ENCODE data around the gene AGPAT1.
"Not testable (repeated sequence)": the region's sequence is repeated elsewhere in the genome, so short reads cannot be mapped to it uniquely, and the experiment has no call there.

The AGPAT1 gene

DNA sequence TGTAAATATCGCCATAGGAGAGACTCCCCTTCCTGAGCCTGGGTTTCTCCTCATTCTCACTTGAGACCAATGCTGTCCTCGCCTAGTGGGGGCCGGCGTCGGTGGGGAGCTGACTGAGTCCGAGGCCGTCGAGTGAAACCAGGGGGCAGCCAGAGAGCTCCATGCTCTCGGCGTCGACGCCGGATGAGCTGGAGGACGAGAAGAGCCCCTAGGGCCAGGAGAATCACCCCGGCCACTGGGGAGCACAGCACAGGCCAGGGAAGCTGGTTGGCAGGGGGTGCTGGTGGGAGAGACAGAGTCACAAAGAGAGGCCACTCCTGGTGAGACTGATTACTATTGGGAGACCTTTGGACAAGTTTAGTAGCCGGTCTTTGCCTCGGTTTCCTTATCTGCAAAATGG lies 23.0 kb upstream of the AGPAT1 start:
- DNase-seq (ENCODE audit: low spot score) = no peak

DNA sequence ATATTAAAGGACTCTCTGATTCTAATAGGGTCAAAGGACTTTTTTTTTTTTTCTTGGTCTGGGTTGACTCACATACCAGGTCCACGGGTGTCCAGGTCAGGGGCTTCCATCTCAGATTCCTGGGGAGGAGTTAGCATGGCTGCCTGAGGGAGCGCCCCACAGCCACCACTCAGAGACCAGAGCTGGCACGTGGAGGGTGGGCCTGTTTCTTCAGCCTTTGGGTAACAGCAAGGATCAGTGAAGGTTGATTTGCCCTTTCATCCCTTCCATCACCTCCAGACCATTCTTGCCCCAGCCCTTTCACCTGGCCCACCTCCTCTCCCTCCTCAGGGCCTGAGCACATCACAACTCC lies 22.4 kb upstream of the AGPAT1 start:
- no peak for DNase-seq (ENCODE audit: low spot score)

DNA sequence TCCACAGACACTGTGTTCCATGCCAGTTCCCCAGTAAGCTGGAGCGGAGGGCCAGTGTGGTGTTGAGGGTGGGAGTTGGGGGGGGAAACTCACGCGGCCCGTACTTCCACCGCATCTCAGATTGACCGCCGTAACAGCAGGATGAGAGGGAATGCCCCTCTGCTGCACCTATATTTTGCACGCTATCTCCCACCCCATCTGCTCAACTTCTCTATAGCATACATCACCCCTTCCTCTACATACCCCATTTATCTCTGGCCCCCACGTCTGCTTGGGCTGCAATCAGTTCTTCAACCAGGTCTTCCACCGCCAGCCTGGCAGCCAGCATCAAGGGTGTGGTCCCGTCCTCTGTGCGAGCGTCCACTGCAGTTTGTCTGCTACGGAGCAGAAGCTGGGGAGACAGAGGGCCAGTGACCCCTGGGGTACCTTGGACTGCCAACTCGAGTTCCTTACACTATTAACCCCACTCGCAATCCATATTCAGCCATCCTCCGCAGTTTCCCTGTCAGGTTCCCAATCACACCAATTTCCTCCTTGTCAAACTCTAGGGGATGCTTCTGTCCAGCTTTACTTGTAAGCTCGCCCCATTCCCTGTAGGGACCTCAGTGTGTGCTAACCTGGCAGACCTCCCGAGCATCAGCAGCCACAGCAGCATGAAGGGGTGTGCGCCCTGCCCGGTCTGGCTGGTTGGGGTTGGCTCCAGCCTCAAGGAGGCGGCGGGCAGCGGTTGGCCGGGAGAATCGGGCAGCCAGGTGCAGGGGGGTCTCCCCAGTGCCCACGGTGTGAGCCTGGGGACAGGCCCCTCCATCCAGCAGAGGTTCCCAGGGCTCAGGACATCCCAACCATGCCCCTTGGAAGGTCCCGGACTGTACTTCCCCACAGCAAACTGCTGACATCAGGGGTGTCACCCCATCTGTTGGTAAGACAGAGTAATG lies 21.1 kb upstream of the AGPAT1 start:
- DNase-seq (ENCODE audit: low spot score) = no peak

DNA sequence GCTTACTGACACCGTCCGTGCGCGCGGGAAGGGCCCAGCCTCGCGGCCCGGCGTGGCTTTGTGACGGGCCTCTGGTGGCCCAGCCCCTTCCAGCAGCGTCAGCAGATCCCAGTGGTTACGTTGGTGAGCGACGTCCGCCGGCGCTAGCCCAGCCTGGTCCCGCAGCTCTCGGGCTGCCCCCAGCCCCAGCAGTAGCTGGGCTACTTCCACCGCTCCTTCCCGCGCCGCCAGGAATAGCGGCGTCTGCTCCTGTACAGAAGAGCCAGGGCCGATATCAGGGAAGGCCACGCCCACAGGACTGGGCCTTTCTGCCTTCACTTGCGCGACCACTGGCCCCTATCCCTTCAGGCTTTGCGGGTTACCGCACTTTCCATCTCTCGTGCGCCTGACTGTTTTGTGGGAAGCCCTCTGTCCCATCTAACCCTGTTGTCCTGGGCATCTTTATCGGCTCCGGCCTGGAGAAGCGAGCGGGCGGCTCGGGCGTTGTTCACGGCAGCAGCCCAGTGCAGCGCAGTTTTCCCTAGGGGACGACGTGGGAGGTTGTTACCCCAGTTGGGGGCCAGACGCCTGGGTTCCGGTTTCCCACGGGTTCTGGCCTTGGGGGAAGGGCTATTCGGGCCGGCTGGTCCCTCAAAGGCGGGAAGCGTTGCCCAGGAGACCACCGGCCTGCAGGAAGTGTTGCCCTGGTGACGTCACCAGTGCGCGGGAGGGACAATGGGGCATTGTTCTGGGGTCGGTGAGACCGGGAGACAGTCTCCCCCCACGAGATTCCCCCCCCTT lies 20.2 kb upstream of the AGPAT1 start:
- DNase-seq (ENCODE audit: low spot score) = peak; percentile 45

DNA sequence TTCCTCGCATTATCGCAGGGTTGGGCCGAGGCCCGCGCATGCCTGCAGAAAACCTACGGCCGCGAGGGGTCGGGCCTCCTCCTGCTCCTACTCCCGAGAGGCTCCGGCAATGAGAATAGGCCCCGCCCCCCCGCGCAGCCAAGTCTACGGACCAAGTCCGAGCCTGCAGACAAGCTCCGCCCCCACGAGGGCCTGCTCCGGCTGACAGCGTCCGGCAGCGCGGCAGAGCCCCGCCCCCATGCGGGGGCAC lies 19.7 kb upstream of the AGPAT1 start:
- peak; percentile 100 for DNase-seq (ENCODE audit: low spot score)

DNA sequence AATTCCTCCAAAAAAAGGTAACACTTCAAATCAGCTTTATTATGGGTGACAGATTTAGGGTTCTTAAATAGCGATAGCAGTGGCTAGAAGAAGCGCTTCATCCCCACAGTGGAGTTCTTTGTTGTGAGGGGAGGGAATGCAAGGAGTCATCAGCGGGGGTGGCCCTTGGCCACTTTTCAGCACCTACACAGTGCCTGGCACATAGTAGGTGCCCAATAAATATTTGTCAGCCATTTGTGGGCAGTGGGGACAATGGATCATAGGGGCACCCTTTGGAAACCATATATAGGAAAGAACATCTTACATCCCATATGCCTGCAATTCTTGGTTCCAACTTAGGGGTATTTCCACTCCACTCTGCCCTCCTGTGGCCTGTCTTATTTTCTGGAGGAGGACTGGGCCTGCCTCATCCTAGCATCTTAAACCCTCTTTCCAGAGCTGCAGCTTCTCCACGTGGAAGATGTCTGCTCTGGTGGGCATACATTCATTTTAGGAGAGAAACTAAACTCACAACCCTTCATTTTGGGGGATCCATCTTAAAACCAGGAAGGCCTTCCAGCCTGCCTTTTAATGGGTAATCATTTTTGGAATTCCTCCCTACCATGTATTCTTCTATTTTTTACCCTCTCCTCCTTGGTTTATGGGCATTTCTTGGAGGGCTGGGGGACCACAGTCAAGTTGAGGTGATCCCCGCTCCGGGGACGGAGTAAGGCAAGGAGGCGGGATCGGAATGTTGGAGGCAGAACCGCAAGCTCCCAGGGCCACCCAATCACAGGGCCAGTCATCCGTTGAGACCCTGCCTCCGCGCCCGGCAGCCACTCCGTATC lies 19.2 kb upstream of the AGPAT1 start:
- peak; percentile 32 for DNase-seq (ENCODE audit: low spot score)

GRCh38 chr6:32194388-32194787 lies 18.5 kb upstream of the AGPAT1 start:
- no peak for DNase-seq (ENCODE audit: low spot score)

GRCh38 chr6:32193096-32193495 lies 17.2 kb upstream of the AGPAT1 start:
- DNase-seq (ENCODE audit: low spot score) = not testable (repeated sequence)

DNA sequence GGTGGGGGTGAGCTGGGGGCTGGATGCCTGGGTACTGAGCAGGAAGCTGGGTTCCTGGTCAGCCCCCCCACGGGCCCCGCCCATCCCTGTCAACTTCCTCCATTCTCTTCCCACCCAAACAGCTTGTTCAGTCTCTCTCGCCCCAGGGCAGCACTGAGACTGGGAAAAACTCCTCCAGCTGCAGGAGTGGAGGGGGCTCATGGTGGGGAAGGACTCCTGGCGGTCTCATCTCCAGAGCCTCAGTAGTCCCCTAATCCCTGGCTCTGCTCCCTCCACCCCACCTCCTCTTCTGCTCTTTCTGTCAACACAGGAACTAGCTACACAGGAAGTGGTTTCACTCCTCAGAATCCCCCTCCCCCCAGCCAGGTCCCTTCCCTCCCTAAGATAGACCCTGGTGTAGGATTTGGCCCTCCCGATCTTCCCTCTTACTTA lies 16.7 kb upstream of the AGPAT1 start, which contains the start of gene GPSM3:
Gene GPSM3 (minus strand): TSS at position 36 of the 432 bp plus-strand sequence. CDS start 130 bp downstream, outside the sequence.
- peak; percentile 55 for DNase-seq (ENCODE audit: low spot score)

GRCh38 chr6:32191696-32192607 lies 16.1 kb upstream of the AGPAT1 start:
- DNase-seq (ENCODE audit: low spot score) = no peak

GRCh38 chr6:32190911-32191677 lies 15.2 kb upstream of the AGPAT1 start:
- DNase-seq (ENCODE audit: low spot score) = no peak

- DNase-seq (ENCODE audit: low spot score) = peak; percentile 84
Measured at GRCh38 chr6:32190054-32190851, 14.4 kb upstream of the AGPAT1 start, which contains the start of gene PBX2. Gene PBX2 (minus strand): TSS chr6:32190202. CDS start chr6:32189915, 287 bp downstream.

- DNase-seq (ENCODE audit: low spot score) = no peak
Measured at GRCh38 chr6:32189742-32190053, 13.8 kb upstream of the AGPAT1 start.

- DNase-seq (ENCODE audit: low spot score) = no peak
Measured at GRCh38 chr6:32189069-32189741, 13.3 kb upstream of the AGPAT1 start.

GRCh38 chr6:32188381-32189068 lies 12.6 kb upstream of the AGPAT1 start:
- DNase-seq (ENCODE audit: low spot score) = no peak

DNA sequence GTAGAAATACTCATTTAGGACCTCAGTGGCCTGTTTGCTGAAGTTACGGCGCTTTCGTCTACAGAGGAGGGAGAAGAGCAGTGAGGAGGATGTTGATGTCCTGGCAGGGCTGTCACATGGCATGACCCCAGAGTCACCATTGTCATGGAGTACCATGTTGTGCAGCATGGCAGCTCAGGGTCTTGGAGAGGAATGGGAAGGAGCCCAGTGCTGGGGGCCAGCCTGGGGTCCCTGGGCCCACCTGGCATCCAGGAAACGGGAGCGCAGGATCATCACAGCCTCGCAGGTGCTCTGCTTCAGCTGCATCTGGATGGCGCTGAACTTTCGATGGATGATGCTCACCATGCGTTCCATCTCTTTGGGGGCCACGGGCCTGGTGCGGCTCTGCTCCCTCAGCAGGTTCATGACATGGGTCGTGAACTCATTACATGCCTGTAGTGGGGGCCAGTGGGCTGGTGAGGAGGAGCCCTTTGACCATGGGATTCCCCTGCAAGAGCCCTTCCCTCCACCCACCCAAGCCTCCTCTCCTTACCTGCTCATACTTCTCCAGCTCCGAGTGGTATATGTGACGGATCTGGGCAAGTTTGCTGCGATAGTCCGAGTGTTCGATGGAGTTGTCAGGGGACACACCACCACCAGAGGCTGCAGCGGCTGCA lies 12.0 kb upstream of the AGPAT1 start:
- DNase-seq (ENCODE audit: low spot score) = not testable (repeated sequence)

DNA sequence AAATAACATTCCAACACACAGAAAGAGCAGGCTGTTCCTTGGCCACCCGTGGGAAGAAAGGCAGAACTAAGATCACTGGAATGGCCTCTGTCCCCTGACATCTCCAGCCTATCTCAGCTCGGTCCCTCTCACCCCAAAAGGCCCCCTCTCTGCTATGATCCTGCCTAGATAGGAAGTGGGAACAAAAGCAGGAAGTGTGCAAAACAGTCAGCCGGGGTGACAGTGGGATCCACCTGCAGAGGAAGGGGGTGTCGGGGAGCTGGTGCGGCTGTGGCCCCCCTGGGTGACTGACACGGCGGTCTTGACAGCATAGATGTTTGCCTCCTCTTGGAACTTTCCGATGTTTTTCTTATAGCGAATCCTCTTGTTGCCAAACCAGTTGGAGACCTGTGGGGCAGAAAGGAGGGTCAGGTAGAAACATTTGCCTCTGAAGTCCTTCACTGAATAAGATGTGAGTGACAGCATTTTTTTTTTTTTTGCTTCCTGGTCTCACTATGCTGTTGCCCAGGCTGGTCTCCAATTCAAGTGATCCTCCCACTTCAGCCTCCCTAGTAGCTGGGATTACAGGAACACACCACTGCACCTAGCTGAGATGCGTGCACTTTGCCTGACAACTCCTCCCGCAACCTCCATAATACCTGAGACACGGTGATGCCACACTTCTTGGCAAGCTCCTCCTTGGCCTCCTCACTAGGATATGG lies 11.3 kb upstream of the AGPAT1 start:
- no peak for DNase-seq (ENCODE audit: low spot score)
